K562 treated with DMSO at 1 percent for 4 hours (cell line): ENCODE results near the gene ZBTB26. TPM values are rescaled to one million over a fixed set of nuclear protein-coding genes. Genes with fewer than 3 reads are reported as not detected.

Experiments used
- total RNA-seq: library from RNA; unstranded; fragments of 300-600 nt; gene quantifications from 2 replicates; pipeline ENCODE4 v1.2.3, GENCODE V29; 2022; ENCODE audit not compliant: insufficient read depth

ZBTB26 gene
- 2.9 and 4.0 TPM in 2 replicates for total RNA-seq

GRCh38 chr9:122931226-122932121 lies at the start of gene ZBTB26:
TSS of gene ZBTB26 (minus strand) at chr9:122931512. CDS start at chr9:122919934, 11,578 bp downstream.

GRCh38 chr9:122940749-122941581 lies 9.7 kb upstream of the ZBTB26 start, which contains the start of gene RABGAP1:
TSS of gene RABGAP1 (plus strand) at chr9:122941020. CDS start at chr9:122957060, 16,040 bp downstream.

GRCh38 chr9:122912964-122913673 lies 18.2 kb downstream of the ZBTB26 start, which contains the start of gene ZBTB6:
TSS of gene ZBTB6 (minus strand) at chr9:122913323. CDS start at chr9:122912072, 1,251 bp downstream.

GRCh38 chr9:122904823-122905710 lies 26.2 kb downstream of the ZBTB26 start, which contains the start of gene RC3H2:
TSS of gene RC3H2 (minus strand) at chr9:122905359. CDS start at chr9:122897509, 7,850 bp downstream.

Other genes starting within 250 kb of the ZBTB26 start
- gene OR1L4, start 207.5 kb downstream of the ZBTB26 start, total RNA-seq: not detected in 2 replicates
- not detected in 2 replicates for gene OR1L6, start 189.2 kb downstream of the ZBTB26 start, total RNA-seq
- gene OR5C1, start 142.6 kb downstream of the ZBTB26 start, total RNA-seq: not detected in 2 replicates
- gene OR1K1, start 131.4 kb downstream of the ZBTB26 start, total RNA-seq: not detected in 2 replicates
- 13.4 and 16.4 TPM in 2 replicates for gene PDCL, start 102.9 kb downstream of the ZBTB26 start, total RNA-seq
- gene RC3H2, start 26.2 kb downstream of the ZBTB26 start, total RNA-seq: 13.5 and 15.7 TPM in 2 replicates
- gene ZBTB6, start 18.2 kb downstream of the ZBTB26 start, total RNA-seq: 5.5 and 5.9 TPM in 2 replicates
- gene RABGAP1, start 9.5 kb upstream of the ZBTB26 start, total RNA-seq: 5.1 and 10.0 TPM in 2 replicates
- not detected in 2 replicates for gene GPR21, start 102.2 kb upstream of the ZBTB26 start, total RNA-seq